ENCODE results near the gene LTB. TPM values are rescaled to one million over a fixed set of nuclear protein-coding genes. Genes with fewer than 3 reads are reported as not detected.

LTB gene
- total RNA-seq, 4 donors from 2014 or later, result 0.57 TPM; not detected in 3

- no peak overlapping the region for H3K4me3 ChIP-seq
- no peaks in the 10 kb centered on the region for H3K27me3 ChIP-seq
- peak overlapping the region in 3 of 4 donors; percentile 48 to 64 (median 56) for H3K27ac ChIP-seq
- no peaks in the 10 kb centered on the region for H3K9me3 ChIP-seq
- H3K36me3 ChIP-seq, result peaks cover 0 to 57% of the 10 kb centered on the region in 2 donors
- H3K4me1 ChIP-seq, result peaks cover 0 to 39% (median 0%) of the 10 kb centered on the region in 3 donors
- TF ChIP-seq CTCF (IDR thresholded peaks at IDR 0.05) (no peak), EP300 (IDR thresholded peaks at IDR 0.05) (no peak), POLR2A (IDR thresholded peaks at IDR 0.05) (no peak), POLR2AphosphoS5 (IDR thresholded peaks at IDR 0.05) (no peak)
- ATAC-seq, result no peak
These were observed 21.5 kb downstream of the LTB start for GRCh38 chr6:31560697-31561058.

GRCh38 chr6:31559958-31560696, 22.1 kb downstream of the LTB start:
- no peak overlapping the region for H3K4me3 ChIP-seq
- H3K27me3 ChIP-seq, result no peaks in the 10 kb centered on the region
- H3K9me3 ChIP-seq, result no peaks in the 10 kb centered on the region
- H3K27ac ChIP-seq, result peak overlapping the region in 3 of 4 donors; percentile 48 to 64 (median 56)
- TF ChIP-seq EP300 (IDR thresholded peaks at IDR 0.05) (no peak), POLR2AphosphoS5 (IDR thresholded peaks at IDR 0.05) (peak; percentile 65)
- peak; percentile 70 for ATAC-seq
- peaks cover 0 to 62% of the 10 kb centered on the region in 2 donors for H3K36me3 ChIP-seq
- 66 to 79% methylated on average over 6 to 7 of the region's 7 CpGs for WGBS, 2 donors (ENCODE audit: low coverage in 1 of 2)
- H3K4me1 ChIP-seq, result peaks cover 0 to 39% (median 0%) of the 10 kb centered on the region in 3 donors

GRCh38 chr6:31559606-31559957, 22.6 kb downstream of the LTB start:
- no peak for ATAC-seq
- no peaks in the 10 kb centered on the region for H3K27me3 ChIP-seq
- H3K4me1 ChIP-seq, result peaks cover 0 to 39% (median 0%) of the 10 kb centered on the region in 3 donors
- WGBS, 2 donors (ENCODE audit: low coverage in 1 of 2), result 50 to 60% methylated on average over 2 to 3 of the region's 4 CpGs
- no peak for TF ChIP-seq EP300 (IDR thresholded peaks at IDR 0.05)
- no peak for TF ChIP-seq POLR2AphosphoS5 (IDR thresholded peaks at IDR 0.05)
- TF ChIP-seq CTCF (IDR thresholded peaks at IDR 0.05), result no peak
- TF ChIP-seq POLR2A (IDR thresholded peaks at IDR 0.05), result no peak
- no peaks in the 10 kb centered on the region for H3K9me3 ChIP-seq
- peak overlapping the region in 3 of 4 donors; percentile 48 to 64 (median 56) for H3K27ac ChIP-seq
- H3K36me3 ChIP-seq, result peaks cover 0 to 66% of the 10 kb centered on the region in 2 donors
- H3K4me3 ChIP-seq, result no peak overlapping the region

GRCh38 chr6:31558631-31559500, 23.4 kb downstream of the LTB start:
- Histone ChIP-seq H3K4me1 (peaks cover 0 to 39% (median 0%) of the 10 kb centered on the region in 3 donors), H3K27me3 (no peaks in the 10 kb centered on the region), H3K9me3 (no peaks in the 10 kb centered on the region), H3K27ac (peak overlapping the region in 3 of 4 donors; percentile 48 to 64 (median 56)), H3K36me3 (peaks cover 0 to 66% of the 10 kb centered on the region in 2 donors), H3K4me3 (no peak overlapping the region)
- ATAC-seq, result peak; percentile 35
- TF ChIP-seq CTCF (IDR thresholded peaks at IDR 0.05), result no peak
- TF ChIP-seq POLR2A (IDR thresholded peaks at IDR 0.05), result no peak
- 57 to 83% methylated on average over 4 to 9 of the region's 14 CpGs for WGBS, 2 donors (ENCODE audit: low coverage in 1 of 2)

- no peak overlapping the region for H3K4me3 ChIP-seq
- no peaks in the 10 kb centered on the region for H3K27me3 ChIP-seq
- peak overlapping the region in 1 of 4 donors; percentile 56 for H3K27ac ChIP-seq
- H3K9me3 ChIP-seq, result no peaks in the 10 kb centered on the region
- peaks cover 0 to 72% of the 10 kb centered on the region in 2 donors for H3K36me3 ChIP-seq
- ATAC-seq, result no peak
- peaks cover 0 to 39% (median 0%) of the 10 kb centered on the region in 3 donors for H3K4me1 ChIP-seq
- WGBS, 2 donors (ENCODE audit: low coverage in 1 of 2), result no CpG with 5 or more reads among the region's 8 CpGs
- no peak for TF ChIP-seq EP300 (IDR thresholded peaks at IDR 0.05)
- TF ChIP-seq POLR2A (IDR thresholded peaks at IDR 0.05), result no peak
- no peak for TF ChIP-seq CTCF (IDR thresholded peaks at IDR 0.05)
- TF ChIP-seq POLR2AphosphoS5 (IDR thresholded peaks at IDR 0.05), result no peak
These were observed 24.0 kb downstream of the LTB start for GRCh38 chr6:31558318-31558625.
